Measurements from ENCODE around the gene DDX31.

DDX31 gene

DNA sequence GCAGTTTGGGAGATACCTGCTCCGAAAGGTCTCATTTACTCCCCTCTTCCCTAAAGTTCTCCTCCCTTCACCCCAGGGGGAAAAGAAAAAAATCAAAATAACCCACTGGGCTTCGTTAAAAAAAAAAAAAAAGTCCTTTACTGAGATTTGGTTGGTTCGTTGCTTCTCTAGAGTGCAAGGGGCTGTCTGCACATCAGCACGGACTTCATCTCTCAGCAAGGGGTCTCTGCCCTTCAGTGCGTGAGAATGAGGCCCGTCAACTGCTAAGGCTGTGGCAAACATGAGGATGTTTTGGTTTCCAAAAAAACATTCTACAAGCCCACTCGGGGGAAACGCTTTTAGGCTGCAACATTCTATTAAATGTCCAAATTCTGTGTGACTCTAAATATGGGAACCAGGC lies 77.3 kb downstream of the DDX31 start:
- no peak for FAIRE-seq

GRCh38 chr9:132591751-132592314 lies 78.0 kb downstream of the DDX31 start:
- no peak for FAIRE-seq

- FAIRE-seq, result no peak
These were observed 78.5 kb downstream of the DDX31 start for GRCh38 chr9:132591244-132591643.

- no peak for FAIRE-seq
These were observed 79.2 kb downstream of the DDX31 start for GRCh38 chr9:132590318-132591182.

- FAIRE-seq, result no peak
These were observed 79.8 kb downstream of the DDX31 start for GRCh38 chr9:132590037-132590317.

DNA sequence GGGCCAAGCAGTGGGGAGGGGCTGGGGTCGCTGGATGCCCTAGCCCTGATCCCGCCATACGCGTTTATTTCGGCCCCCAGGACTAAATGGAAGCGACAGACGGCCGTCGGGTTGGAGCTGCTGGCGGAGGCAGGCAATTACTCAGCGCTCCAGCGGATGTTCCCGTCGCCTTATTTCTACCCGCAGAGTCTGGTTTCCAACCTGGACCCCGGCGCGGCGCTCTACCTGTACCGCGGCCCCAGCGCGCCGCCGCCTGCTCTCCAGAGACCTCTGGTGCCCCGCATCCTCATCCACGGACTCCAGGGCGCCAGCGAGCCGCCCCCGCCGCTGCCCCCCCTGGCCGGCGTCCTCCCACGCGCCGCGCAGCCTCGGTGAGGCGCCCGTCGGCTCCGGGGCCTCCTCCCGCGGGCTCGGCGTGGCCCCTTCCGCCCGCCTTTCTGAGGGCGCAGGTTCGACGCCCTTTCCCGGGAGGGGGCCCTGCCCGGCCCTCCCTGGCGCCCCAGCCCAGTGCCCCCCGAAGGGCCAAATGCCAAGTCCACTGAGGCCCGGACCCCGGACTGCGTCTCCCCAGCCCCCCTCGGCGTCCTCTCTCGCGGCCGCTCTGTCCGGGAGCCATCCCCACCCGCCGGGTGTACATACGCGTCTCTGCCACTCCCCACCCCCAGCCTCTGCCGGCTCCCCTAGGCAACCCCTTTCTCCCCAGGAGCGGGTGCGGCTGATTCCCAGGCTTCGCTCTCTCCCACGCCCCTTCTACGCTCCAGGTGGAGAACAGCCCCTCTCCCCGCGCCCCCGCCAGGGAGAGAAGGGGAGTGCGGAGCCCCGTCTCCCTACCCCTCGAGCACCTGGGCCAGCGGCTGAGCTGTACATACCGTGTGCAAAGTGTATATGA lies 80.4 kb downstream of the DDX31 start:
- no peak for FAIRE-seq

DNA sequence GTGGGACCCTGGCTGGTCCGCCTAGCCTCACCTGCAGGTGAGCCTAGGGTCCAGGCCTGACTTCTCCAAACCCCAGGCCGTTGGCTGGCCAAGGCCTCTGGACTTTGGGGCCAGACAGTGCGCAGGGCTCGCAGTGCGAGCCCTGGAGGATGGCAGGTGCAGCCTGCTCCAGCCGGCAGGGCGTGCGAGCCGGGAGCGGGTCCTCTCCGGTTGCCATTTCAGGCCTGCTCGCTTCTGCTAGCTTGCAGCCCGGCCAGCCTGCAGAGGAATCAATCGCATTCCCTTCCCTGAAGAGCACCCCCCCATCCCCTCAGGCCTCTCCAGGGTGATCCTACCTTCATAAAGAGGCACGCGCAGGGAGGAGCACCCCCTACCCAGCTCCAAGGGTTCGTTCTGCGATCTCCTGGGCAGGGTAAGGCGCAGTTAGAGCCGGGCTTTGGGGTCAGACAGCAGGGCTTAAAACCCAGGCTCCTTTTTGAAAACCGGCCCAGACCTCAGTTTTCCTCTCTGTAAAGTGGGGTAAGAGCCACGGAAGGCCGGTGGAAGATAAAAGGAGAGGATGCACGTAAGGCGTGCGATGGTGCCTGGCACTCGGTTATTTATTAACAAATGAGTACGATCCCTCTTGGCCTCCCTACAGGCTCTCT lies 81.2 kb downstream of the DDX31 start:
- FAIRE-seq, result no peak

DNA sequence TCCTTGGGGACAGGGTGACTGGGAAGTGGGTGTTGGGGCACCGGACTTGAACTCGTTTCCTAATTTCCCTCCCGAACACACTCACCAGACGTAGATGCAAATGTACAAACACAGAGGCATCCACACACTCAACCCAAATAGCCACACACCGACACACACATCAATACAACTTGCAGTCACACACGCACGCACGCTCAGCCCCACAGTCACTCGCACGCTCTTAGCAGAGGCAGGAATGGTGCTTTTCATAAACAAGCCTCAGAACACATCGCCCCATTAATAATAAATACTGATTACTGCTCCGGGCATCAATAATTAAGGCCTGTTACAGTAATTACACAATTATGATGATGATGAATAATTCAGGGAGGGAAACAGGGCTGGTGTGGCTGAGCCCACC lies 81.7 kb downstream of the DDX31 start:
- no peak for FAIRE-seq

DNA sequence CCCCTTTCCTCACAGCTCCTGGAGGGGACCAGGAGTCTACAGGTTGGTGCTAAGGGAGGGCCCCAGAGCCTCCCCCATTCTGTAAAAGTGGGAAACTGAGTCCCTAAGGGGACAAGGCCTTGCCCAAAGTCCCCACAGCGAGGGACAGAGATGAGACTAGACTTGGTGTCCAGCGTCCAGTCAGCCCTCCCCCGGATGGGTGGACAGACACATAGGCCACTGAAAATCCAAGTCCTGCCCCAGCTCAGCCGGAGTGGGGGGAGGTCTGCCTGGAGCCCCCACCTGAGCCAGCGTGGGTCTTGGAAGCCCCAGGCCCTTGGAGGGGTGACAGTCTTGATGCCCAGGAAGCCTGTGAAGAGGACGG lies 82.2 kb downstream of the DDX31 start:
- no peak for FAIRE-seq

DNA sequence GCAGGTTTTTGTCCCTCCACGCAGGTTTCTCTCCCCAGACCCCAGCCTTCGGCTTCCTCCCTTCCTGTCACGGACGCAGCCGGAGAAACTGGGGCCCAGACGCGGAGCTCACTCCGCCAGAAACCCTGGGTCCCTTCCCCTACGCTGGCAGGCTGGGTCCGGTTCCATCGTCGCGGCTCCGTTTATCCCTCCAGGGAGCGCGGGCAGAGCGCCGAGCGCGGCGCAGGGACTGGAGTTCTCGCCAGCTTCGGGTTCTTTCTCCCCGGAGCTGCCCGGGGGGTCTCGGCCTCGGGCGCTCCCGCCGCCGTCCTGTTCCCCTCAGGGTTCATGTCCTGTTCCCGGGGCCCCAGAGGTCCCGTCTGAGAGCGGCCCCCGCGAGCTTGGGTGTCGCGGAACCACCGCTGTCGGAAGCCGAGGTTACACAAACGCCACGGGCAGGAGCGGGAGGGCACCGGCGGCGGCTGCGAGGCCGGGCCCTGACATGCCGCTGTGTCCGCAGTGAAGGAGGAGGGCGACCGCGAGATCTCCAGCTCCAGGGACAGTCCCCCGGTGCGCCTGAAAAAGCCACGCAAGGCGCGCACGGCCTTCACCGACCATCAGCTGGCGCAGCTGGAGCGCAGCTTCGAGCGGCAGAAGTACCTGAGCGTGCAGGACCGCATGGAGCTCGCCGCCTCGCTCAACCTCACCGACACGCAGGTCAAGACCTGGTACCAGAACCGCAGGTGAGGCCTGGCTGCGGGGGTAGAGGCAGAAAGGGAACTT lies 82.8 kb downstream of the DDX31 start:
- FAIRE-seq, result no peak

DNA sequence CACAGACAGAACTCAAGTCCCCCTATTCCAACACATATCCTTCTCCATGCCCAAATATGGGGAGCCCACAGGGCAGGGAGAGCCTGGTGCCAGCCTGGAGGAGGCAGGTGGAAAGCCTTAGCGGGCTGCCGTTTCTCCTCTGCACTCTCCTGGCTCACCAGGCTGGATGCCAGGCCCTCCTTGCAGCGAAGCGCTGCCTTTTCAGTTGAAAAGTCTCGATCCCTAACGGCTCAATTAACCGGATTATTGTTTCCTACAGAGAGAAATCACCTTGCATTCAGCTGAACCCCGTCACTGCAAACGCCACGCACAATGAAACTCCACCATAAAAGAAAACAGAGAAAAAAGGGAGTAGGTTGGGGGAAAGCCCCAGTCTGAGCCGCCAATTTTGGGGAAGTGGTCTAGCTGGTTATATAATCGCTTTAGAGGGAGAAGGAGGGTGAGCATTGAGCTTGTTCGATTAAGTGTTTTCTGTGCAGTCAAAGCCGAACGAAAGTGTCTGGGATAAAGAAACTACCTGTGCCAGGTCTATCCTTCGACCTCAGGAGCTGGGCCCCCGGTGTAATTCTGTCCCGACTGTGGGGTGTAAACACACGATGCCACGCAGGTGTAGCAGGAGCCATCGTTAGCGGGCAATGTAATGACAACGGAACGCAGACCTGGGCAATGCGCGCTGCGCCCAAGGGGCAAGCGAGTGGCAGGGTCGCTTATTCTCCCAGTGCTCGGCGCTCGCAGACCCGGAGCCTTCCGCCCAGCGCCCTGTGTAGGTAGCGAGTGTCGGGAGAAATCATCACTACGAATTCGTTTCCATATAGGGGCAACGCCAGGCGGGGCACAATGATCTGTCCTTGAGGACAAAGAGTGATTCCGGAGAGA lies 83.6 kb downstream of the DDX31 start:
- FAIRE-seq, result no peak

DNA sequence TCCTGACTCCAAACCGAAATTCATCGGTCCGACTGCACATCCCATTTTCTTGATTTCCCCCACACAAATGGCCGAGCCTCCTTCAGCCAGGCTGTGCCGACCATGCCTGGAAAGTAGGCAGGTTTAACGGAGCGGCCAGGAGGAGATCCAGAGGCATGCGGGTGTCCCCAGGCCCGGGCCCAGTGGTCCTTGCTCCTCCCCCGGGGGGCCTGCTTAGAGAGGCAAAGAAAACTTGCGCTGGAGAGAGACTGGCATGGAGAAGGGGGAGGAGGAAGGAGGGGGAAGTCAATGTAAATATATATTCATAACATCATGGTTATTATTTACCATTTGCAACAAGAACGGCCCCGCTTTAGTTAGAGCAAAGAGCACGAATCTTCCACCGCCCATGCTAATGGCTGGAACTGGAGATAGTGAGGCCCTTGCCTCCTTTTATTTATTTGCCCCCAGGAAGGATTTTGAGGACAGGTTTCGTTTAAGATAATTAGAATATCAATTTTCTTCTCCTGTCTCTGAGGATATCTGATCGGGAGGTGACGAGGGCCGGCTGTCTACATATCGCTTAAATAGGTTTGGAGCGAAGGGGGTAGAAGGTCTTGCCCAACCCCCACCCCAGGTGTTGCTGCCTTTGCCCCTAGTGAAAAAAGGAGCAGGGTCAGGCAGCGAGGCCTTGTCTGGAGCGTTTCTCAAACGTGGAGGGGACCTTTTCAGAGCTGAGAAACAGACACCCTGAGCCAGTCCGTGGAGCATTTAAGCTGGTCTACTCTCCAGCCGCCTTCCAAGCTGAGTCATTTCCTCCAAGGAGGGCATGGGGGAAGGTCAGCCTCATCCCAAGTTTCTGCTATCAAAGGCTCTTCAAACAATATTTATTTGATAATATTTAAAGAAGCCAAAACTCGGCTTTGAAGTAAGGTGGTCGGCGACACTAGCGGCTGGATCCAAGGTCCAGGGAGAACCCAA lies 84.9 kb downstream of the DDX31 start:
- FAIRE-seq, result no peak

GRCh38 chr9:132583584-132584304 lies 86.0 kb downstream of the DDX31 start:
- no peak for FAIRE-seq

GRCh38 chr9:132582786-132583583 lies 86.8 kb downstream of the DDX31 start:
- no peak for FAIRE-seq

DNA sequence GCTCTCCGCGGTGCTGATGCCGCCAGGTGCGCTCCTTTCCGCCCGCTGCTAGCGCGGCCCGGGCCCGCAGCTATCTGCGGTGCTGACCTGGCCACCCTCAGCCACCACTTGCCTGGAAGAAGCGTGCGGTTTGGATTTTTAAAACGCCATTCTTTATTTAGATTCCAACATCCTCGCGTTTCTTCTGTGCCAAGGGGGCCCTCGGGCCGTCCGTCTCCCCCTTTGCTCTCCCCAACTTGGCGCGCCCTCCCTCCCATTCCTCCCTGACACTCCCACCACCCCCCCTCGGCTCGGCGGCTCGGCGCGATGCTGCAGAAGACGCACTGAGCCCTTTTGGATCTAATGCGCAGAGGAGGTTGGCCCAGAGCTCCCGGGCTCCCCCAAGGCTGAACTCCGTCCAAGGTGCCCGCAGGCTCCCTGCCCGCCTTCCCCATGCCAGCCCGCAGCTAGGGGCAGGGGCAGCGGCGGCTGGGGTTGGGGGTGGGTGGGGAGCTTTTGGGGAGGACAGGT lies 87.5 kb downstream of the DDX31 start, which contains the start of gene BARHL1:
TSS of gene BARHL1 (plus strand) at position 331 of the 510 bp plus-strand sequence. CDS start 192 bp downstream, outside the sequence.
- no peak for FAIRE-seq

- no peak for FAIRE-seq
These were observed 90.4 kb downstream of the DDX31 start for GRCh38 chr9:132579427-132579798.

- FAIRE-seq, result no peak
These were observed 91.3 kb downstream of the DDX31 start for GRCh38 chr9:132578367-132578932.

DNA sequence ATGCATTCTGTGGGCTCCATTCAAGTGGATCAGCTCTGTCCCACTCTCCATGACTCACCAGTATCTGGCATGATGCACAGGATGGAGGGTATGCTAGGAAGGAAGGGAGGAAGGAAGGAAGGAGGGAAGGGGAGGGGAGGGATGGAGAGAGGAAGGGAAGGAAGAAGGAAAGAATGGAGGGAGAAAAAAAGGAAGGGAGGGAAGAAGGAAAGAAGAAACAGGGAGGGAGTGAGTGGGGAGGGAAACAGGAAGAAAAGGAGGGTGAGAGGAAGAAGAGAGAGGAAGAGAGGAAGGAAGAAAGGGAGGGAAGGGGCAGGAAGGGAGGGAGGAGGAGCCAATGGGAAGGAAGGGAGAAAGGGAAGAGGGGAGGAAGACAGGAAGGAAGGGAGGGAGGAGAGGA lies 92.7 kb downstream of the DDX31 start:
- no peak for FAIRE-seq
